Stomach (tissue), 9 donors: ENCODE measurements around the gene UBE2O. TPM values are rescaled to one million over a fixed set of nuclear protein-coding genes. Genes with fewer than 3 reads are reported as not detected.

ENCODE experiments used
- DNase-seq, 2 donors: peaks; one replicate each; pipeline versions ENCODE4 v3.0.0 to v3.0.0-alpha.2; 2013 to 2019
- H3K27ac ChIP-seq, 5 donors: fragments of 200-600 bp in 4 of 5; sonication (generic) in 4 of 5; one replicate each; pipeline ENCODE4 v1.5.1; 2013 to 2019; ENCODE audit warnings: mild to moderate bottlenecking in 1 of 5, moderate library complexity in 1 of 5
- H3K27me3 ChIP-seq, 3 donors: fragments of 200-600 bp; sonication (generic); one replicate each; pipeline ENCODE4 v1.5.1; 2017 to 2019; ENCODE audit warnings: mixed run types in 1 of 3
- H3K36me3 ChIP-seq, 4 donors: fragments of 200-600 bp; sonication (generic); 1 replicate in 3 of 4; 2 replicates in 1 of 4; pipeline ENCODE4 v1.5.1; 2016 to 2019
- H3K4me1 ChIP-seq, 4 donors: fragments of 200-600 bp; sonication (generic); one replicate each; pipeline ENCODE4 v1.5.1; 2016 to 2019
- H3K4me3 ChIP-seq, 4 donors: fragments of 200-600 bp; sonication (generic) in 3 of 4; one replicate each; pipeline ENCODE4 v1.5.1; 2016 to 2019; ENCODE audit warnings: mild to moderate bottlenecking in 1 of 4
- H3K9me3 ChIP-seq, 4 donors: fragments of 200-600 bp; sonication (generic); one replicate each; pipeline ENCODE4 v1.5.1; 2016 to 2019
- EP300 ChIP-seq: sonication (generic); formaldehyde crosslinking; IDR thresholded peaks from one replicate; pipeline ENCODE4 v1.6.1; 2017; ENCODE audit warnings: antibody characterized with exemption
- POLR2A ChIP-seq, 4 donors: fragments of 450-650 bp; IDR thresholded peaks; one replicate each; pipeline ENCODE4 v1.6.1; 2016; ENCODE audit warnings: antibody characterized with exemption in 4 of 4, control low read depth in 2 of 4, mild to moderate bottlenecking in 1 of 4, moderate library complexity in 1 of 4
- POLR2AphosphoS5 ChIP-seq, 3 donors: sonication (generic); formaldehyde crosslinking; IDR thresholded peaks; one replicate each; pipeline ENCODE4 v1.6.1; 2016; ENCODE audit warnings: antibody characterized with exemption in 3 of 3
- WGBS, 5 donors: extraction: QIAGEN DNeasy Blood & Tissue Kit in 3 of 5; methylation state at CpG; one replicate each; pipeline versions ENCODE4 v1.1.5 to v1.1.7; 2013 to 2018; 5-methylcytosine and 5-hydroxymethylcytosine counted together
- intact Hi-C: fragments of 100-400 bp; cut with DNase I; formaldehyde crosslinking; loops from one replicate; pipeline ENCODE4 v1.15.1; 2023; ENCODE audit warnings: low total_unique reads
- polyA plus RNA-seq, 3 donors: library from polyadenylated mRNA; stranded (reverse); fragments of 200-250 nt; gene quantifications; one replicate each; pipeline ENCODE4 v1.2.3, GENCODE V29; 2013
- total RNA-seq, 5 donors: library from RNA; depleted of rRNA; stranded (reverse); fragments of >200 nt; gene quantifications; one replicate each; pipeline versions ENCODE4 v1.1.0 to v1.2.3, GENCODE V29; 2014 to 2016
- TF ChIP-seq, protein P1 (sequence below), 7 experiments: fragments of 450-650 bp in 4 of 7; fragments of 200-600 bp in 3 of 7; sonication (generic) in 3 of 7; IDR thresholded peaks; one replicate each; pipeline ENCODE4 v1.5.1; 2016 to 2019; ENCODE audit warnings: antibody characterized with exemption in 7 of 7, control low read depth in 2 of 7, mild to moderate bottlenecking in 1 of 7
- donor health status: healthy with polysubstance abuse.
- donor health status: Bipolar disorder and iron deficiency.
- donor health status: healthy.

Gene UBE2O
- total and polyA plus RNA-seq, 8 donors = 4.6 to 32.7 (median 11.9) TPM

DNA sequence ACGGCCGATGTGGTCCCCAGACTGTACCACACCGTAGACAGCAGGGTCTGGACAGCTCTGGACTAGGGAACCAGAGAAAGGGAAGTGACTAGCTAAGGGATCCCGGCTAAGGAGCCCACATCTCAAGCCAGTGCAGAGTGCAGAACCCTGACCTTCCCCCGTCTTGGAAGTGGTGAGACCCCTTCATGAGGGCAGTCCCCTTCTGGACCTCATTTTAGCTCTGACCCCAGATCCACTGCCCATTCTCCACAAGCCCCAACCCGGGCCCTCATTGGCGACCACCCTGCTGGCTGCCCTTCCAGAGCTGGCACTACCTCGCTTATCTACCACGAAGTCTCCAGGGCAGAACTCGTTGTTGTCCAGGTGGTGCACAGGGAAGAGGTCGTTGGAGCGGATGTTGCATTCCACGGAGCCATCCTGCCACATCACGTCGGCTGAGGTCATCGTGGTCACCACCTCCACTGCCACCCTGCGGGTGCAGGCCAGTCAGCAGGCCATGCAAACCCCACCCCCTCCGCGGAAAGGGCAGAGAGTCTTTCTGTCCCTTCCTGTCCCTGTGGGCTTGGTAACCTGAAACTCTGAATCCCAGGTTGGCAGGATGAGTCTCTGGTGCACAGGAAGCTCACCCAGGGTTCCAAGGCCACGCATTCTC is 54.3 kb downstream of the UBE2O start:
- Histone ChIP-seq H3K27me3 (no peaks in the 10 kb centered on the region), H3K4me1 (peaks cover 0 to 4% (median 3%) of the 10 kb centered on the region in 4 donors), H3K36me3 (peaks cover 65 to 100% (median 99%) of the 10 kb centered on the region in 4 donors), H3K27ac (no peak overlapping the region), H3K9me3 (no peaks in the 10 kb centered on the region), H3K4me3 (no peak overlapping the region)
- TF ChIP-seq, protein P1, sequence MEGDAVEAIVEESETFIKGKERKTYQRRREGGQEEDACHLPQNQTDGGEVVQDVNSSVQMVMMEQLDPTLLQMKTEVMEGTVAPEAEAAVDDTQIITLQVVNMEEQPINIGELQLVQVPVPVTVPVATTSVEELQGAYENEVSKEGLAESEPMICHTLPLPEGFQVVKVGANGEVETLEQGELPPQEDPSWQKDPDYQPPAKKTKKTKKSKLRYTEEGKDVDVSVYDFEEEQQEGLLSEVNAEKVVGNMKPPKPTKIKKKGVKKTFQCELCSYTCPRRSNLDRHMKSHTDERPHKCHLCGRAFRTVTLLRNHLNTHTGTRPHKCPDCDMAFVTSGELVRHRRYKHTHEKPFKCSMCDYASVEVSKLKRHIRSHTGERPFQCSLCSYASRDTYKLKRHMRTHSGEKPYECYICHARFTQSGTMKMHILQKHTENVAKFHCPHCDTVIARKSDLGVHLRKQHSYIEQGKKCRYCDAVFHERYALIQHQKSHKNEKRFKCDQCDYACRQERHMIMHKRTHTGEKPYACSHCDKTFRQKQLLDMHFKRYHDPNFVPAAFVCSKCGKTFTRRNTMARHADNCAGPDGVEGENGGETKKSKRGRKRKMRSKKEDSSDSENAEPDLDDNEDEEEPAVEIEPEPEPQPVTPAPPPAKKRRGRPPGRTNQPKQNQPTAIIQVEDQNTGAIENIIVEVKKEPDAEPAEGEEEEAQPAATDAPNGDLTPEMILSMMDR (IDR thresholded peaks at IDR 0.05) = peak in 1 of 7 experiments; percentile 4
- no peak for TF ChIP-seq EP300
- no peak for DNase-seq
- WGBS, 5 donors = 80 to 87% (median 83%) methylated on average over 9 to 20 of the region's 20 CpGs
- intact Hi-C loops = loop anchor here (5.0 kb wide), 1 partner anchor 96 kb away; no protein-coding TSS in a partner anchor

DNA sequence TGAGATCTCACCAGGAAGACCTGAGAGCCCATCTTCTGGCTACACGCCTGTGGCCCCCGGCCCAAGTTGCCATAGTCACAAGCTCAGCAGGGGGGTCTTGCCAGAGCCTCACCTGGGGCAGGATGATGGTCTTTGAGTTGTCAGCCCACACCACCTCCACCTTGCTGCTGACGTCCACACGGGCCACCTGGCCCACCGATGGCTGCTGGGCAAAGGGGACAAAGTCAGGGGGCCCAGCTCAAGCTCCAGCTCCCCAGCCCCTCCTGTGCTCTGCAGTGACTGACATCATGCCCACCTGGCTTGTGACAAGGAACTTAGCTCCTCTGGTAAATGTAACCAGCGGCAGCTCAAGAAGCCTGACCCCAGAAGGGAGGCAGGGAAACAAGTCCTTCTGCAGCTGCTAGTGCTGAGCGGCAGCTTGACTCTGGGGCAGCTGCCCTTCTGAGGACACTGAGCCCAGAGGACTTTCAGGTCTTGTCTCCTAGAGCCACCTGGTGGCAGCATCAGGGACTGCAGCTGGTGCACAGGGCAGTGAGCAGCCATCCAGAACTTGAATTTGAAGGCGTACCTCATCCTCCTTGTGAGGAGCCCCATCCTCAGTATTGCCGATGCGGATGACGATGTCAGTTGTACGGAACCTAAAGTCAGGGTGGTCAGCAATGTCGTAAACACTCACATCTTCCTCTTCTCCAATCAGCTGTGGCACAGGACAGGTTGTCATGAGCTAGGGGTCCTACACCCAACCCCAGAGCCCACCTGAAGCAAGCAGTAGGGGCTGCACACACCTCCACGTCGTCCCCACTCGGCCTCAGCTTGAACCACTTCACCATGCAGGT is 55.0 kb downstream of the UBE2O start:
- TF ChIP-seq POLR2AphosphoS5 (IDR thresholded peaks at IDR 0.05) = peak in 1 of 3 donors; percentile 62
- TF ChIP-seq, protein P1 (IDR thresholded peaks at IDR 0.05) = peak in 6 of 7 experiments; percentile 53 to 99 (median 98)
- no peak for TF ChIP-seq EP300
- peaks cover 0 to 4% (median 3%) of the 10 kb centered on the region in 4 donors for H3K4me1 ChIP-seq
- intact Hi-C loops = loop anchor here (5.0 kb wide), 1 partner anchor 96 kb away; no protein-coding TSS in a partner anchor

DNA sequence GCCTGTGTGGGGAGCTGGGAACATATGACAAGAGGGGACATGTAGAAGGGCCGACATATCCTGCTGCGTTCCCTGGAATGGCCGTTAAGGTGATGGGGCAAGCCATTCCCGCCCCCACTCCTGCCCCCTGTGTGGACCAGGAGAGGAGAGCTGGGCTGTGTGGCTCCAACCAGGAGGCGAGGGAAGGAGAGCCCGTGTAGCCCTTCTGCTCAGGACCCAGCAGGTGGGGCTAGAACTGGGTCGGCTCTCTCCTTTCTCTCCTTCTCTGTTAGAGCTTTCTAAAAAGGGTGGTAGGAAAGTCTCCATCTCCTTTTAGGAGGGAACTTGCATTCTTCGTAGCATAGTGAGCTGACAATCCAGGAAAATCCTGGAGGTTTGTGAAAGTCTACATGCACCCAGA is 55.8 kb downstream of the UBE2O start:
- H3K27ac ChIP-seq = no peak overlapping the region
- H3K27me3 ChIP-seq = no peaks in the 10 kb centered on the region
- H3K4me3 ChIP-seq = no peak overlapping the region
- H3K9me3 ChIP-seq = no peaks in the 10 kb centered on the region
- H3K4me1 ChIP-seq = peaks cover 0 to 4% (median 3%) of the 10 kb centered on the region in 4 donors
- no peak for TF ChIP-seq EP300
- TF ChIP-seq, protein P1 (IDR thresholded peaks at IDR 0.05) = no peak
- no peak for TF ChIP-seq POLR2A (IDR thresholded peaks at IDR 0.05)
- TF ChIP-seq POLR2AphosphoS5 (IDR thresholded peaks at IDR 0.05) = no peak
- intact Hi-C loops = loop anchor here (5.0 kb wide), 1 partner anchor 95 kb away; no protein-coding TSS in a partner anchor
- H3K36me3 ChIP-seq = peaks cover 62 to 99% (median 91%) of the 10 kb centered on the region in 4 donors
- no peak for DNase-seq
- WGBS, 5 donors = 87 to 94% (median 89%) methylated on average over 8 of the region's 8 CpGs

More for the DNA sequence above, 55.0 kb downstream of the UBE2O start:
- WGBS, 5 donors = 49 to 59% (median 52%) methylated on average over 9 to 16 of the region's 16 CpGs
- Histone ChIP-seq H3K9me3 (no peaks in the 10 kb centered on the region), H3K4me3 (no peak overlapping the region), H3K27me3 (no peaks in the 10 kb centered on the region), H3K36me3 (peaks cover 68 to 99% (median 97%) of the 10 kb centered on the region in 4 donors), H3K27ac (no peak overlapping the region)
- peak; percentile 93 to 94 for DNase-seq

DNA sequence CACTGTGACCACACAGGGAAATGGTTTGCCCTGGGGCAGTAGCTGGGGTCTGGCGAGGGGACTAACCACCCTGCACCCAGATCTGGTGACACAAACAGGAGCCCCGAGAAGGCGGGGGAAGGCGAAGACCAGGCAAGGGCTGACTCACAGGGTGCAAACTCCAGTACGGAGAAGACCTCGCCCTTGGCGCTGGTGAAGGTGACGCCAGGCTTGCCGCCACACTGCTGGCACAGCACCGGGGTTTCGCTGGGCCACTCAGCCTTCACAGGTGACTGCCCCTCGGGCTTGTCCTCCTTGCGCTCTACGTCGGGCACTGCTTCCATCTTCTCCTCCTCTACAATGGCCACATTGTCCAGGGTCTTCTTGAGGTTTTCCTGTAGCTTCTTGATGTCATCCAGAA is 57.0 kb downstream of the UBE2O start:
- peaks cover 57 to 99% (median 91%) of the 10 kb centered on the region in 4 donors for H3K36me3 ChIP-seq
- 84 to 96% (median 92%) methylated on average over 15 of the region's 15 CpGs for WGBS, 5 donors
- TF ChIP-seq EP300 (no peak), POLR2A (IDR thresholded peaks at IDR 0.05) (no peak)
- TF ChIP-seq, protein P1 (IDR thresholded peaks at IDR 0.05) = no peak
- intact Hi-C loops = loop anchor here (5.0 kb wide), 1 partner anchor 94 kb away; no protein-coding TSS in a partner anchor
- H3K9me3 ChIP-seq = no peaks in the 10 kb centered on the region
- H3K4me1 ChIP-seq = peaks cover 0 to 4% (median 3%) of the 10 kb centered on the region in 4 donors
- no peak overlapping the region for H3K4me3 ChIP-seq
- H3K27me3 ChIP-seq = no peaks in the 10 kb centered on the region
- H3K27ac ChIP-seq = no peak overlapping the region
- DNase-seq = no peak
